ENCODE measurements around the gene MYH14. TPM values are rescaled to one million over a fixed set of nuclear protein-coding genes. Genes with fewer than 3 reads are reported as not detected.

Gene MYH14
- polyA plus RNA-seq, 1 donor (not counting 4 experiments of a cell fraction or from before 2014, with no cell fraction given) = 0.20 TPM

- H3K79me2 ChIP-seq (ENCODE audit: control insufficient read depth, insufficient read depth, low read length) = no peaks in the 10 kb centered on the region
- no peak overlapping the region for H3K4me3 ChIP-seq (ENCODE audit: control insufficient read depth in 2 of 3, extremely low read depth in 1 of 3, insufficient read depth in 2 of 3, low read depth in 1 of 3, low read length in 3 of 3)
- dilution Hi-C loops (cut with MboI; ENCODE audit: extremely low pct_ligation_motif_present, low sequenced_read_pairs) = no loop called here
- DNase-seq (ENCODE audit: low read depth, low spot score) = no peak
- no peak for FAIRE-seq
- H3K9me1 ChIP-seq (ENCODE audit: control insufficient read depth, extremely low read depth, insufficient read depth, low read length) = no peaks in the 10 kb centered on the region
- no peak for TF ChIP-seq EZH2 (IDR thresholded peaks at IDR 0.05; ENCODE audit: low read length)
- TF ChIP-seq, protein P1, sequence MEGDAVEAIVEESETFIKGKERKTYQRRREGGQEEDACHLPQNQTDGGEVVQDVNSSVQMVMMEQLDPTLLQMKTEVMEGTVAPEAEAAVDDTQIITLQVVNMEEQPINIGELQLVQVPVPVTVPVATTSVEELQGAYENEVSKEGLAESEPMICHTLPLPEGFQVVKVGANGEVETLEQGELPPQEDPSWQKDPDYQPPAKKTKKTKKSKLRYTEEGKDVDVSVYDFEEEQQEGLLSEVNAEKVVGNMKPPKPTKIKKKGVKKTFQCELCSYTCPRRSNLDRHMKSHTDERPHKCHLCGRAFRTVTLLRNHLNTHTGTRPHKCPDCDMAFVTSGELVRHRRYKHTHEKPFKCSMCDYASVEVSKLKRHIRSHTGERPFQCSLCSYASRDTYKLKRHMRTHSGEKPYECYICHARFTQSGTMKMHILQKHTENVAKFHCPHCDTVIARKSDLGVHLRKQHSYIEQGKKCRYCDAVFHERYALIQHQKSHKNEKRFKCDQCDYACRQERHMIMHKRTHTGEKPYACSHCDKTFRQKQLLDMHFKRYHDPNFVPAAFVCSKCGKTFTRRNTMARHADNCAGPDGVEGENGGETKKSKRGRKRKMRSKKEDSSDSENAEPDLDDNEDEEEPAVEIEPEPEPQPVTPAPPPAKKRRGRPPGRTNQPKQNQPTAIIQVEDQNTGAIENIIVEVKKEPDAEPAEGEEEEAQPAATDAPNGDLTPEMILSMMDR (optimal IDR thresholded peaks at IDR 0.05 in 1 of 3, IDR thresholded peaks at IDR 0.05 in 1 of 3, conservative IDR thresholded peaks at IDR 0.05 in 1 of 3; ENCODE audit: extremely low read depth in 1 of 3, insufficient read depth in 2 of 3, low read length in 3 of 3) = no peak
- H3K9ac ChIP-seq (ENCODE audit: control insufficient read depth, extremely low read depth, insufficient read depth, low read length) = no peak overlapping the region
- no peak overlapping the region for H3K27ac ChIP-seq (ENCODE audit: control insufficient read depth, insufficient read depth, low read length)
- H4K20me1 ChIP-seq (ENCODE audit: control insufficient read depth, extremely low read depth, insufficient read depth, low read length) = no peaks in the 10 kb centered on the region
- no peak overlapping the region for H2AFZ ChIP-seq (ENCODE audit: control insufficient read depth, low read length)
- no peaks in the 10 kb centered on the region for H3K4me1 ChIP-seq (ENCODE audit: control insufficient read depth, extremely low read depth, insufficient read depth, low read length)
- H3K27me3 ChIP-seq (ENCODE audit: control insufficient read depth, extremely low read depth, insufficient read depth, low read length) = no peaks in the 10 kb centered on the region
- H3K36me3 ChIP-seq (ENCODE audit: control insufficient read depth in 2 of 2, extremely low read depth in 1 of 2, insufficient read depth in 2 of 2, low read length in 2 of 2) = no peaks in the 10 kb centered on the region
- no peak overlapping the region for H3K4me2 ChIP-seq (ENCODE audit: control insufficient read depth, extremely low read depth, insufficient read depth, low read depth, low read length)
- H3K9me3 ChIP-seq (ENCODE audit: control insufficient read depth, low read depth, low read length) = no peaks in the 10 kb centered on the region
Measured at GRCh38 chr19:50280983-50281382, 77.6 kb downstream of the MYH14 start.

DNA sequence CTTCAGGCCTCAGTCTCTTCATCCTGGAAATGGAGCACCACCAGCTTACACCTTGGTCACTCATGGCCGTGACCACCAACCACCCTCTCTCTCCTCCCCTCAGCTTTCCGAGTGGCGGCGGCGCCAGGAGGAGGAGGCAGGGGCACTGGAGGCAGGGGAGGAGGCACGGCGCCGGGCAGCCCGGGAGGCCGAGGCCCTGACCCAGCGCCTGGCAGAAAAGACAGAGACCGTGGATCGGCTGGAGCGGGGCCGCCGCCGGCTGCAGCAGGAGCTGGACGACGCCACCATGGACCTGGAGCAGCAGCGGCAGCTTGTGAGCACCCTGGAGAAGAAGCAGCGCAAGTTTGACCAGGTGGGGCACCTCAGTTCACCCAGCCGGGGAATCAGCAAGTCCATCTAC, 78.1 kb downstream of the MYH14 start:
- Histone ChIP-seq H2AFZ (ENCODE audit: control insufficient read depth, low read length) (no peak overlapping the region), H3K9ac (ENCODE audit: control insufficient read depth, extremely low read depth, insufficient read depth, low read length) (no peak overlapping the region), H4K20me1 (ENCODE audit: control insufficient read depth, extremely low read depth, insufficient read depth, low read length) (no peaks in the 10 kb centered on the region), H3K36me3 (ENCODE audit: control insufficient read depth in 2 of 2, extremely low read depth in 1 of 2, insufficient read depth in 2 of 2, low read length in 2 of 2) (no peaks in the 10 kb centered on the region), H3K27me3 (ENCODE audit: control insufficient read depth, extremely low read depth, insufficient read depth, low read length) (no peaks in the 10 kb centered on the region), H3K4me1 (ENCODE audit: control insufficient read depth, extremely low read depth, insufficient read depth, low read length) (no peaks in the 10 kb centered on the region), H3K9me1 (ENCODE audit: control insufficient read depth, extremely low read depth, insufficient read depth, low read length) (no peaks in the 10 kb centered on the region), H3K27ac (ENCODE audit: control insufficient read depth, insufficient read depth, low read length) (no peak overlapping the region), H3K9me3 (ENCODE audit: control insufficient read depth, low read depth, low read length) (peaks cover 3% of the 10 kb centered on the region), H3K79me2 (ENCODE audit: control insufficient read depth, insufficient read depth, low read length) (no peaks in the 10 kb centered on the region), H3K4me2 (ENCODE audit: control insufficient read depth, extremely low read depth, insufficient read depth, low read depth, low read length) (no peak overlapping the region), H3K4me3 (ENCODE audit: control insufficient read depth in 2 of 3, extremely low read depth in 1 of 3, insufficient read depth in 2 of 3, low read depth in 1 of 3, low read length in 3 of 3) (no peak overlapping the region)
- DNase-seq (ENCODE audit: low read depth, low spot score) = no peak
- no peak for TF ChIP-seq EZH2 (IDR thresholded peaks at IDR 0.05; ENCODE audit: low read length)
- TF ChIP-seq, protein P1 (optimal IDR thresholded peaks at IDR 0.05 in 1 of 3, IDR thresholded peaks at IDR 0.05 in 1 of 3, conservative IDR thresholded peaks at IDR 0.05 in 1 of 3; ENCODE audit: extremely low read depth in 1 of 3, insufficient read depth in 2 of 3, low read length in 3 of 3) = no peak
- dilution Hi-C loops (cut with MboI; ENCODE audit: extremely low pct_ligation_motif_present, low sequenced_read_pairs) = no loop called here
- FAIRE-seq = no peak
